Coronary artery (tissue), 2 donors: Measurements from ENCODE around the gene PPT2.

ENCODE experiments used
- DNase-seq: peaks from one replicate; pipeline ENCODE4 v3.0.0-alpha.2; 2017; ENCODE audit warnings: low spot score
- H3K27ac ChIP-seq, 2 donors: fragments of 200-600 bp; sonication (generic); one replicate each; pipeline ENCODE4 v1.5.1; 2016 to 2019
- H3K4me3 ChIP-seq: fragments of 200-600 bp; sonication (generic); 2 replicates; pipeline ENCODE4 v1.5.1; 2016; ENCODE audit warnings: mild to moderate bottlenecking, moderate library complexity
- CTCF ChIP-seq: fragments of 200-600 bp; sonication (generic); IDR thresholded peaks from one replicate; pipeline ENCODE4 v1.5.1; 2019; ENCODE audit warnings: antibody characterized with exemption

The PPT2 gene

GRCh38 chr6:32147401-32148132 is 6.4 kb upstream of the PPT2 start:
- TF ChIP-seq CTCF = no peak
- Histone ChIP-seq H3K4me3 (no peak overlapping the region), H3K27ac (no peak overlapping the region)
- DNase-seq = no peak

GRCh38 chr6:32148289-32149091 is 5.5 kb upstream of the PPT2 start:
- no peak for TF ChIP-seq CTCF
- Histone ChIP-seq H3K27ac (no peak overlapping the region), H3K4me3 (peak overlapping the region; percentile 9)
- DNase-seq = no peak

GRCh38 chr6:32149092-32149755 is 4.7 kb upstream of the PPT2 start:
- TF ChIP-seq CTCF = no peak
- DNase-seq = no peak
- H3K27ac ChIP-seq = no peak overlapping the region
- H3K4me3 ChIP-seq = peak overlapping the region; percentile 9

- peak overlapping the region in 1 of 2 donors; percentile 93 for H3K27ac ChIP-seq
These were observed 3.7 kb upstream of the PPT2 start for GRCh38 chr6:32149932-32150870.

GRCh38 chr6:32151181-32151862 is 2.6 kb upstream of the PPT2 start:
- TF ChIP-seq CTCF = no peak
- no peak for DNase-seq
- Histone ChIP-seq H3K27ac (peak overlapping the region in 1 of 2 donors; percentile 93), H3K4me3 (peak overlapping the region; percentile 97)

More at GRCh38 chr6:32149932-32150870, 3.7 kb upstream of the PPT2 start:
- H3K4me3 ChIP-seq = peak overlapping the region; percentile 97
- no peak for DNase-seq
- no peak for TF ChIP-seq CTCF
